GM11168 (cell line): Measurements from ENCODE around the gene LURAP1L.

Source experiments
- in situ Hi-C: fragments of 300-500 bp; cut with MboI; formaldehyde crosslinking; loops from one replicate; pipeline ENCODE4 v1.12.0; 2022; ENCODE audit warnings: low sequenced_read_pairs; ENCODE audit not compliant: unreplicated experiment

Gene LURAP1L

GRCh38 chr9:12774861-12775678, at the start of gene LURAP1L:
TSS of gene LURAP1L (plus strand) at chr9:12775020. CDS start at chr9:12775716, 696 bp downstream.
- in situ Hi-C loops: no loop called here

GRCh38 chr9:12726795-12727194, 48.0 kb upstream of the LURAP1L start:
- in situ Hi-C loops: loop anchor here (10.0 kb wide), 1 partner anchor 88 kb away; no protein-coding TSS in a partner anchor

- in situ Hi-C loops: no loop called here
Measured at GRCh38 chr9:12730198-12730597, 44.6 kb upstream of the LURAP1L start.

- in situ Hi-C loops: no loop called here
Measured at GRCh38 chr9:12730927-12731326, 43.9 kb upstream of the LURAP1L start.

GRCh38 chr9:12732971-12733370, 41.8 kb upstream of the LURAP1L start:
- in situ Hi-C loops: no loop called here

GRCh38 chr9:12735665-12736064, 39.2 kb upstream of the LURAP1L start:
- in situ Hi-C loops: no loop called here

- in situ Hi-C loops: no loop called here
Measured at GRCh38 chr9:12737871-12738270, 36.9 kb upstream of the LURAP1L start.

- in situ Hi-C loops: no loop called here
Measured at GRCh38 chr9:12739014-12739652, 35.7 kb upstream of the LURAP1L start.

- in situ Hi-C loops: no loop called here
Measured at GRCh38 chr9:12740845-12741244, 34.0 kb upstream of the LURAP1L start.

- in situ Hi-C loops: no loop called here
Measured at GRCh38 chr9:12748016-12748415, 26.8 kb upstream of the LURAP1L start.

- in situ Hi-C loops: no loop called here
Measured at GRCh38 chr9:12748954-12749353, 25.9 kb upstream of the LURAP1L start.

GRCh38 chr9:12753931-12754330, 20.9 kb upstream of the LURAP1L start:
- in situ Hi-C loops: no loop called here

GRCh38 chr9:12759761-12760160, 15.1 kb upstream of the LURAP1L start:
- in situ Hi-C loops: no loop called here

GRCh38 chr9:12760758-12761157, 14.1 kb upstream of the LURAP1L start:
- in situ Hi-C loops: no loop called here

GRCh38 chr9:12764150-12764549, 10.7 kb upstream of the LURAP1L start:
- in situ Hi-C loops: no loop called here

- in situ Hi-C loops: no loop called here
Measured at GRCh38 chr9:12765088-12765798, 9.6 kb upstream of the LURAP1L start.

GRCh38 chr9:12766357-12766756, 8.5 kb upstream of the LURAP1L start:
- in situ Hi-C loops: no loop called here

- in situ Hi-C loops: no loop called here
Measured at GRCh38 chr9:12770261-12770660, 4.6 kb upstream of the LURAP1L start.

- in situ Hi-C loops: no loop called here
Measured at GRCh38 chr9:12771891-12772290, 2.9 kb upstream of the LURAP1L start.

- in situ Hi-C loops: no loop called here
Measured at GRCh38 chr9:12773562-12773961, 1.3 kb upstream of the LURAP1L start.
